Medulla oblongata (tissue), 1 donor: Measurements from ENCODE around the gene WIPF3.

Source experiments
- DNase-seq: peaks from one replicate; pipeline ENCODE4 v3.0.0-alpha.2; 2015; ENCODE audit errors: extremely low spot score

Gene WIPF3

DNA sequence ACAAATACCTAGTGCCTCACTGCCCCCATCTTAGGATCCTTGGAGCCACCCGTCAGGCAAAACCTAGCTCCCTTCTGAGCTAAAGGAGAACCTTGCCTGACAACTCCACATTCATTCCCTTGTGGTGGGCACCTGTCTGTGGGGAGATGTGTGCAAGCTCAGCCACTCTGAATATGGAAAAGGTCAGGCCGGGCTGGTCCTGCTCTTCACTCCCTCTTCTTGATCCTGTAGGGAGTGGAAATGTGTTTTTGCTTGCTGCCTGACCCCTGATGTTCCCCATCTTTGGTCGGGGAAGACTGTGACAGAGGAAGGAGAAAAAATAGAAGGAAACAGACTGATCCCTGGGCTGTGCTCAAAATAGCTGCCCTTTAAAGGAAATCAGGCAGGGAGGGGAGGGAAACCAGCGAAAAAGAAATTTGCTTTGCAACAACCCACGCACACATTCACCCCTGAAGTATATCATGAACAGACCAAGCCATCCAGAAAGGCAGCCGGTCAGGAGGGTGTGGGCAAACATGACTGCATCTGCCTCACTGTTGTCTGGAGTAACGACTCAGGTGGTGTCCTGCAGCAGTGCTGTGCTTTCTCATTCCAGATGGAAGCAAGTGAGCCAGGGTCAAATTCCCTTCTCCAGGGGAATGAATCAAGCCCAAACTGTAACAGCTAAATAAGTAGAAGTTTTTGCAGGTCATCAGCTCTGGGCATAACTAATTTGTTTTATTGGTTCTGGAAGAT, 109.3 kb downstream of the WIPF3 start:
- DNase-seq, result no peak

- DNase-seq, result peak; percentile 43
These were observed 111.3 kb downstream of the WIPF3 start for GRCh38 chr7:29917641-29918040.

GRCh38 chr7:29918850-29919249, 112.5 kb downstream of the WIPF3 start:
- no peak for DNase-seq

- no peak for DNase-seq
These were observed 113.5 kb downstream of the WIPF3 start for GRCh38 chr7:29919790-29920189.

DNA sequence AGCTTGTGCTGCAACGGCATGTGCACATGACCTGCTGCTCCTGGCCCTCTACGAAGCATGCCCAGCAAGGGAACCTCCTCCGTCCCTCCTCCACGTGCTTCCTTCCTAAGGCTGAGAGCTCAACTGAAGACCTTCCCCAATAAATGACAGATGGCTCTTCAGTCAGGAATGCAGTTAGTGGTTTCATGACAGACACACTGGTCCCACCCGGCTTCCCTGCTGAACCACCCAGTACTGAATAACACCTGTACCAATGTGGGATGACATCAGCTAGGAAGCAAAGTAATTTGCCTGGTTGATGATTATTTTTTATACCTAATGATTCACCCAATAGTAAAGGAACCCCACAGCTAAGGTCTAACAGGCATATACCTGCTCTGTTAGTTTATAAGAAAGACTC, 114.2 kb downstream of the WIPF3 start:
- no peak for DNase-seq

GRCh38 chr7:29921404-29922010, 115.2 kb downstream of the WIPF3 start:
- peak; percentile 80 for DNase-seq

- DNase-seq, result peak; percentile 67
These were observed 116.8 kb downstream of the WIPF3 start for GRCh38 chr7:29922921-29923700.

GRCh38 chr7:29924006-29924405, 117.7 kb downstream of the WIPF3 start:
- DNase-seq, result no peak

GRCh38 chr7:29924684-29925083, 118.4 kb downstream of the WIPF3 start:
- DNase-seq, result no peak

- no peak for DNase-seq
These were observed 119.9 kb downstream of the WIPF3 start for GRCh38 chr7:29926216-29926615.

- DNase-seq, result peak; percentile 72
These were observed 120.4 kb downstream of the WIPF3 start for GRCh38 chr7:29926741-29927140.

DNA sequence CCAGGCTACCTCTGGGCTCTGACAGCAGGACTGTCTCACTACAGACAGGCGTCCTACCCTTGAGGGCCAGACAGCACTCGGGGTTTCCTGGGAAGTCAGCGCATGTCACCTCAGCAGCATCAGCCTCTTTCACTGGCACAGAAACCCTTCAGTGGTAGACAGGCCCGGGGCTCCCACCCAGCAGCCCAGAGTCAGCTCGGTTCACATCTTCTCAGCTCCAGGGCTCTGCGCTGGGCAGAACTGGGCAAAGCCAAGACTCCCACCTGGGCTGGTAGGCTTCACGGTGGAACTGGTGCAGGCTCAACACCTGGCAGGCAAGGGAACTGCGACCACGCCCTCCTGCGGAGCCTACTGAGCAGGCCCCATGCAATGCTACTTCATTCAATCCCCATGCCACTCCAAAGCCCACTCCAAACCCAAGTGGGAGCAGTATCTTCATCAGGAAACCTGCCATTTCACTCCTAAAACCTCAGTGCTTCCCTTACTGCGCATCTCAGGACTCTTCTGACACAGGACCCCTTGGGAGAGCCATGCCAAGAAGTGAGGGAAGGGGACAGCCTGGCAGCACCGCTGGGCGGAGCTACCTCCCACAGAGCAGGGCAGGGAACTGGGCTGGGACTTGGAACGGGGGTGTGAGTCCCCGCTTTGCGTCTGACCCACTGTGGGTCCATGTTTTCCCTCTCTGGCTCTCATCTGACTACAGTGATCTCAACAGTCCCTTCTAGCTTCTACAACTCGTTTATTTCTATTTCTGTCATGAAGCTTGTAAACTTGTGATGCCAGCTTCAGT, 122.9 kb downstream of the WIPF3 start:
- DNase-seq, result no peak

DNA sequence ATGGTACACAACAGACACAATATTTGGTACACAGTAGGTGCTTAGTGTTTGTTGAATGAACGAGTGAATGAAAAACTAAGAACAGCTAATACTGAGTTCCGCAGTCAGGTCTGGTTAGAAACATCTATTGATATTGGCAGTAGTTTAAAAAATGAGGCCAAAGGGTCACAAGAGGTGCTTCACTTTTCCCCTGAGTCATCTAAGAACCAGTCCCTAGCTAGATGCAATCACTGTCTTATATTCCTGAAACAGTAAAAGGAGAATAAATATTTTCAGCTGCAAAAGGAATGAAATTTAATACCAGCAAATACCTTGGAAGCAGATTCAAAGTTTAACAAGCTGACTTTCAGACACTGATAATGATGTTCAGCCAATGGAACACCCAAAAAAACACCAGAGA, 128.8 kb downstream of the WIPF3 start:
- no peak for DNase-seq

- no peak for DNase-seq
These were observed 130.8 kb downstream of the WIPF3 start for GRCh38 chr7:29937132-29937531.

- no peak for DNase-seq
These were observed 133.9 kb downstream of the WIPF3 start for GRCh38 chr7:29940199-29940598.

GRCh38 chr7:29945259-29945809, 139.0 kb downstream of the WIPF3 start:
- no peak for DNase-seq

- DNase-seq, result peak; percentile 50
These were observed 140.3 kb downstream of the WIPF3 start for GRCh38 chr7:29946428-29947186.

GRCh38 chr7:29948587-29948986, 142.3 kb downstream of the WIPF3 start:
- no peak for DNase-seq

- DNase-seq, result no peak
These were observed 144.2 kb downstream of the WIPF3 start for GRCh38 chr7:29950480-29950879.

GRCh38 chr7:29951206-29951605, 144.9 kb downstream of the WIPF3 start:
- no peak for DNase-seq
